ENCODE measurements around the gene BRD1.

Gene BRD1

DNA sequence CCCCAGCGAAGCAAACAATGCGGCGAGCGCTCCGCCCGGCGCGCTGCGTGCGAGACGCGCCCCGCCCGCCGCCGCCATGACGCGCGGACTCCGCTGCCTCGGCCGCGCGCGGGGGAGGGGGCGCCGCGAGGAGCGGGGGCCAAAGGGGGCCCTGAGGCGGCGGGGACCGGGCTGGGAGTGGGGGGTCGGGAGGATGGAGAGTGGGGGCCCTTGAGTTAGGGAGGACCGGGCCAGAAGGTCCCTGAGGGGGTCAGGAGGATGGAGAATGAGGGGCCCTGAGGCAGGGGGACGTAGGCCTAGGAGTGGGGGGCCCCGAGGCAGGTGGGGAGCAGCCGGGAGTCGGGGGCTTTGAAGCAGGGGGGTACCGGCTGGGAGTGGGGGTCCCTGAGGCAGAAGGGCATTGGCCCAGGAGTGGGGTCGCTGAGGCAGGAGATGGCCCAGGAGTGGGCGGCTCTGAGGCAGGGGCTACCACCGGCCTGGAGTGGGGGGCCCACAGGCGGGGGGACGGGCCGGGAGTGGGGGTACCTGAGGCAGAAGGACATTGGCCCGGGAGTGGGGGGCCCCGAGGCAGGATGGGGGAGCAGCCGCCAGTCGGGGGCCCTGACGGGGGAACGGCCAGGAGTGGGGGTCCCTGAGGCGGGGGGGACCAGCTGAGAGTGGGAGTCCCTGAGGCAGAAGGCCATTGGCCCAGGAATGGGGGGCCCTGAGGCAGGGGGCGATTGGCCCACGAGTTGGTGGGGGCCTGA is at the start of gene BRD1:
Gene BRD1 (minus strand): TSS at position 21 of the 746 bp plus-strand sequence. CDS start 3,556 bp downstream, outside the sequence.
- no peak for DNase-seq (ENCODE audit: low read depth in 3 of 3)

GRCh38 chr22:49873228-49873940 is 45.7 kb upstream of the BRD1 start:
- DNase-seq (ENCODE audit: low read depth in 3 of 3), result no peak

DNA sequence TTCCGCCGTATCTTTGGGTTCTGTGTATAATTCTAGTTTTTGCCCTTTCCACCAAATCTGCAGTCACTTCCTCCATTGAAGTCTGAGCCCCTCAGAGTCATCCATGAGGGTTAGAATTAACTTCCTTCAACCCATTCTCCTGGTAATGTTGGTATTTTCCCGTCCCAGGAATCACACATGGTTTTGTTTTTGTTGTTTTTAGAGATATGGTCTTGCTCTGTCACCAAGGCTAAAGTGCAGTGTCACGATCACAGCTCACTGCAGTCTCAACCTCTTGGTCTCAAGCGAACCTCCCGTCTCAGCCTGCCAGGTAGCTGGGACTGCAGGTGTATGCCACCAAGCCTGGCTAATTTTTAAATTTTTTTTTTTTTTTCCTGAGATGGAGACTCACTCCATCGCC is 44.7 kb upstream of the BRD1 start:
- no peak for DNase-seq (ENCODE audit: low read depth in 3 of 3)

DNA sequence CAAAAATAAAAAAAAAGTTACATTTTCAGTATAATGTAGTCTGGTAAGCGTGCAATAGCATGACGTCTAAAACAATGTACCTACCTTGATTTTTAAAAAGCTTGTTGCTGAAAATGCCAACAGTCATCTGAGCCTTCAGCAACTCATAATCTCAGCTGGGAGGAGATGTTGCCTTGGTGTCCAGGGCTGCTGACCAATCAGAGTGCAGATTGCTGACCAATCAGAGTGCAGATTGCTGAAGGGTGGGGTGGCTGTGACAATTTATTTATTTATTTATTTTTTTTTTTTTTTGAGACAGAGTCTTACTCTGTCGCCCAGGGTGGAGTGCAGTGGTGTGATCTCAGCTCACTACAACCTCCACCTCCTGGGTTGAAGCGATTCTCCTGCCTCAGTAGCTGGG is 43.8 kb upstream of the BRD1 start:
- no peak for DNase-seq (ENCODE audit: low read depth in 3 of 3)

GRCh38 chr22:49869845-49870712 is 42.4 kb upstream of the BRD1 start:
- no peak for DNase-seq (ENCODE audit: low read depth in 3 of 3)

DNA sequence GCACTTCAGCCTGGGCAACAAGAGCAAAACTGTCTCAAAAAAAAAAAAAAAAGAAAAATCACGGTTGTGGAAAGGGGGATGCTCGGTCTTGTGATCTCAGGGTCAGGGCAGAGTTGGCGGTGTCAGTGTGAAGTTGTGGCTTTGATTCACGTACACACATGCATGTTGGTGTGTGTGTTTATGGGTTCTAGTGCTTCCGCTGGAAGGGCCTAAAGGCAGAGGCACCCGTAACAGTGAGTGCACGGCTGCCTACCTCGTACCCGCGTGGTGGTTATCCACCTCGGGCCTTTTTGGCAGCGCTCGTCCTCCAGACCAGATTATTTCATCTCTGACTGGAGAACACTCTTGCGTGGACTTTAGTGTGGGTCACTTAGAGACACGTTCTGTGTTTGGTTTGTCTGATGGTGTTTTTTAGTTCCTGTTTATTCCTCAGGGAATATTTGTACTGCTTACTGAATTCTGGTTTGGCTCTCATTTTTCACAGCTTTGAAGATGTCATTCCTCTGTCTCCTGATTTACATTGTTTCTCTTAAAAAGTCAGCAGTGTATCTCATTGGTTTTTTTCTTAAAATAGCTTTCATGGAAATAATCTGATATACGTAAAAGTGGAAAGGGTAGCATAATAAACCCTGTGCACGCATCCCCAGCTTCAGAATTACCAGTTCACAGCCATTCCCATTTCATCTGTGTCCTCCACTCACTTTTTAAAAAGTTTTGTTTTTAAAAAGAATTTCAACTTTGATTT is 41.6 kb upstream of the BRD1 start:
- DNase-seq (ENCODE audit: low read depth in 3 of 3), result no peak

GRCh38 chr22:49867303-49868265 is 39.9 kb upstream of the BRD1 start:
- DNase-seq (ENCODE audit: low read depth in 3 of 3), result no peak

DNA sequence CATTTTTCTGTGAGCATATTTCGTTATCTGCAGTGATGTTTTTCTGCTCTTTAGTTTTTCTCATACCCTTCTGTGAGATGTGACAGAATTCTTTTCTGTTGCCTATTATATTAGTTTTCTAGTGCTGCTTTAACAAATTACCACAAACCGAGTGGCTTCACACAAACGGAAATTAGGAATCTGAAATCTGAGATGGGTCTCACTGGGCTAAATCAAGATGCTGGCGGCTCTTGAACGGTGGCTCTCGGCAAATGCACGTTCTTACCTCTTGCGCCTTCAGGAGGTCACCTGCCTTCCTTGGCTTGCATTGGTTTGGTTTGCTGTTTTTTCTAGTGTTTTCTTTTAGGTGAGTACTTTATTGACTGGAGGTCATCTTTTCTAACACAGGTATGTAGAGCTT is 39.0 kb upstream of the BRD1 start:
- DNase-seq (ENCODE audit: low read depth in 3 of 3), result no peak

GRCh38 chr22:49866134-49866533 is 38.5 kb upstream of the BRD1 start:
- no peak for DNase-seq (ENCODE audit: low read depth in 3 of 3)

- DNase-seq (ENCODE audit: low read depth in 3 of 3), result no peak
Observed at GRCh38 chr22:49865156-49865555, 37.5 kb upstream of the BRD1 start.

DNA sequence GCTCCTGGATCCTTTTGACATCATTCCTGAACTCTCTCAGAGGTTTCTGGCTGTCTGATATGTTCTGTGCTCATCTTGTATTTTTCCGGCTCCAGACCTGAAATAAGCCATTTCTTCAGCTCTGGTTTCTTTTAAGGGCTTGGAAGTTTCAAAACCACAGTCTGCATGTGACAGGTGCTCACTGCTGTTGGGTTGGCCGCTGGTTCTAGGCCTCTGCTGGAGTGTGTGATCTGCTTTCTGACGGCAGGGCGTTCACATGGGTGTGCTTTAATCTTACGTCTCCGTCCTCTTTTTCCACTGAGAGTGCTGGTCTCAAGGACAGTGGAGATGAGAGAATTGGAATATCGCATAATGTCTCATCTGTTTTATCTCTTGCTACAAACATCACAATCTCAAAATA is 36.3 kb upstream of the BRD1 start:
- DNase-seq (ENCODE audit: low read depth in 3 of 3), result no peak

- DNase-seq (ENCODE audit: low read depth in 3 of 3), result no peak
Observed at GRCh38 chr22:49862496-49862776, 34.8 kb upstream of the BRD1 start.

- no peak for DNase-seq (ENCODE audit: low read depth in 3 of 3)
Observed at GRCh38 chr22:49861642-49862495, 34.2 kb upstream of the BRD1 start.

- DNase-seq (ENCODE audit: low read depth in 3 of 3), result no peak
Observed at GRCh38 chr22:49858827-49859226, 31.2 kb upstream of the BRD1 start.

DNA sequence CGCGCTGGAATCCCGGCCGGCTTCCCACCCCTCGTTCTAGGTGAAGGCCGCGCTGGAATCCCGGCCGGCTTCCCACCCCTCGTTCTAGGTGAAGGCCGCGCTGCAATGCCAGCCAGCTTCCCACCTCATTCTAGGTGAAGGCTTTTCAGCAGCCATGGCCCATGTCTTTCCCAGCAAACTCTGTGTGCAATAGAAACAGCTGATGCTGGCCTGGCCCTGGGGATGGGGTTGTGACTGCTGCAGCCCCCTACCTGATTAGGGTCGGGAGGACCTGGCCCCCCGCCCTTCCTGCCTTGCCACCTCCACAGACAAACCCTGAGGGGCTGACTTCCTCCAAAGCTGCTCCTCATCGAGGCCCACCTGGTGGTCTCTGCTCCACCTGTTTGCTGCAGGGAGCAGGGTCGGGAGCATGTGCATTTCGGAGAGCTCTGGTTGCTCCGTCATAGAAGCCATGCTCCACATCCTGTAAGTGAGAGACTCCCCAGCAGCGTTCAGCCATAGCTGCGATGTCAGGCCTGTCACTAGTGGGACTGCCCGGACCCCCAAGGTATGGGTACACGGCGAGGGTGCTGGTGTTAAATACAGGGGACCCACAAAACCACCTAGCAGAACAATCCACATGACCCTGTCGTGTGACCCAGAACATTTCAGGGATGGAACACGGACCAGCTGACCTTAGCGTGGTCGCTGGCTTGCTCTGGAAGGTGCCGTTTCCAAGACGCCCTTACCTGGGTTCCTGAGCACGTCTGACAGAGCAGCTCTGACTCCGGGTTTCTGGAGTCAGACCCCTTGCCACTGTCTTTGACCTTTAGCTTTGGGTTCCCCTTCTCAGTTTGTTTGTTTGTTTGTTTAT is 29.3 kb upstream of the BRD1 start:
- DNase-seq (ENCODE audit: low read depth in 3 of 3), result no peak

DNA sequence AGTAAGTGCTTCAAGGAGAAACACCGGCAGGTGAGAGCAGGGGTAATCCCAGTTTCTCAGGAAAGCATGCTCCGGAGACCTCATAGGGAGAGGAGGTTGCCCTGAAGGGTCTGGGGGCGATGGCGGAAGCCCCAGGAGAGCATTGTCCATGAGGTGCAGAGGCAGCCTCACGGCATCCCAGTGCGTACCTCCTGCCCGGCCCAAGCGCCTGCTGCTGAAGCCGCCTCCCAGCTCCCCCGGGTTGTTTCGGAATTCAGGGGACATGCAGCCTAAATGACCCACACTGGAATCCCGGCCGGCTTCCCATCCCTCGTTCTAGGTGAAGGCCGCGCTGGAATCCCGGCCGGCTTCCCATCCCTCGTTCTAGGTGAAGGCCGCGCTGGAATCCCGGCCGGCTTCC is 28.7 kb upstream of the BRD1 start:
- DNase-seq (ENCODE audit: low read depth in 3 of 3), result no peak

DNA sequence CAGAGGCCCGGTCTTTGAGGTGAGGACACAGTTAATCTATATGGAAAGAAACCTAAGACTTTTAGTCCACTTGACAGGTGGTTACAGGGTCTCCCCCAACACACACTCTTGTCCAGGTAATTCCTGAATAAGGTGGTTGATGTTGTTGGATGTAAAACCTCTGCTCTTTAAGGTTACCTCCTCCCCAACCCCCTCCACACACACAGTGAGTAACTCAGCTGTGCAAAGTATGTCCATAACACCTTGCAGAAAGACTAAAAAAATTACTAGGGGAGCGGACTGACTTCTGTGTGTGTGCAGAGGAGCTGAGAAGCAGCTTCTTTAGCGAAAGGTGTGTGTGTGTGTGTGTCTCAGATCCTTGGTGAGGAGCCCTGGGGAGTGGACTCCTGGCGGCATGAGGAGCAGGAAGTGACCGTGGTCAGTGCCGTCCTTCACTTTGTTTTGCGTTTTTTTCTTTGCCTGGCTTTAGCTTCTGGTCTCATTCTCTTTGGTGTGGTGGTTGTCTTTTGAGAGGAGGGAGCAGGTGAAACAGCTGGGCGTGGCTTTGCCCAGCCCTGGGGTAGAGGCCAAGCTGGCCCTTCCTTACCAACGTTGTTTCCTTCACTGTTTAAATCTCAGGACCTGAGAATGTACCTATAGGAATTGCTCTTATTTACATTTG is 27.7 kb upstream of the BRD1 start:
- no peak for DNase-seq (ENCODE audit: low read depth in 3 of 3)
